ENCODE results near the gene PPP3CB.

- TF ChIP-seq ZNF331 (CRISPR knock-in tag; IDR thresholded peaks at IDR 0.05; ENCODE audit: low read depth) (no peak), CTCF (conservative IDR thresholded peaks at IDR 0.05; ENCODE audit: low read depth in 2 of 2) (no peak), EZH2 (IDR thresholded peaks at IDR 0.05; ENCODE audit: low read depth, unreplicated experiment) (no peak), REST (IDR thresholded peaks at IDR 0.05; ENCODE audit: unreplicated experiment) (no peak), POLR2AphosphoS5 (IDR thresholded peaks at IDR 0.05; ENCODE audit: low read depth) (no peak), JUNB (IDR thresholded peaks at IDR 0.05; ENCODE audit: unreplicated experiment) (no peak), NANOG (IDR thresholded peaks at IDR 0.05; ENCODE audit: borderline replicate concordance) (no peak), EZH2phosphoT487 (IDR thresholded peaks at IDR 0.05; ENCODE audit: unreplicated experiment) (no peak), CREB1 (CRISPR knock-in tag; IDR thresholded peaks at IDR 0.05; ENCODE audit: low read depth) (no peak), ZNF114 (CRISPR knock-in tag; IDR thresholded peaks at IDR 0.05) (no peak), ETS1 (IDR thresholded peaks at IDR 0.05) (no peak), STAT1 (IDR thresholded peaks at IDR 0.05; ENCODE audit: unreplicated experiment) (no peak)
Measured at GRCh38 chr10:73512207-73512743, 16.5 kb upstream of the PPP3CB start.

All from GM23338 (cell line).